GM18858 (cell line): ENCODE results near the gene ZNF536.
"Not testable (repeated sequence)": the region's sequence is repeated elsewhere in the genome, so short reads cannot be mapped to it uniquely, and the experiment has no call there.

ENCODE experiments used
- ATAC-seq: cut with Tn5 transposase; IDR thresholded peaks from one replicate; pipeline ENCODE4 v1.9.1; 2021; ENCODE audit not compliant: unreplicated experiment

Gene ZNF536

DNA sequence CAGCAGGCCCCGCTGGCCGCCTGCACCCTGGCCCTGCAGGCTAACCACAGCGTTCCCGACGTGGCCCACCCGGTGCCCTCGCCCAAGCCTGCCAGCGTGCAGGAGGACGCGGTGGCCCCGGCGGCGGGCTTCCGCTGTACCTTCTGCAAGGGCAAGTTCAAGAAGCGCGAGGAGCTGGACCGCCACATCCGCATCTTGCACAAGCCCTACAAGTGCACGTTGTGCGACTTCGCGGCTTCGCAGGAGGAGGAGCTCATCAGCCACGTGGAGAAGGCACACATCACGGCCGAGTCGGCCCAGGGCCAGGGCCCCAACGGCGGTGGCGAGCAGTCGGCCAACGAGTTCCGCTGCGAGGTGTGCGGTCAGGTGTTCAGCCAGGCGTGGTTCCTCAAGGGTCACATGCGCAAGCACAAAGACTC is 72.1 kb downstream of the ZNF536 start:
- ATAC-seq: no peak

DNA sequence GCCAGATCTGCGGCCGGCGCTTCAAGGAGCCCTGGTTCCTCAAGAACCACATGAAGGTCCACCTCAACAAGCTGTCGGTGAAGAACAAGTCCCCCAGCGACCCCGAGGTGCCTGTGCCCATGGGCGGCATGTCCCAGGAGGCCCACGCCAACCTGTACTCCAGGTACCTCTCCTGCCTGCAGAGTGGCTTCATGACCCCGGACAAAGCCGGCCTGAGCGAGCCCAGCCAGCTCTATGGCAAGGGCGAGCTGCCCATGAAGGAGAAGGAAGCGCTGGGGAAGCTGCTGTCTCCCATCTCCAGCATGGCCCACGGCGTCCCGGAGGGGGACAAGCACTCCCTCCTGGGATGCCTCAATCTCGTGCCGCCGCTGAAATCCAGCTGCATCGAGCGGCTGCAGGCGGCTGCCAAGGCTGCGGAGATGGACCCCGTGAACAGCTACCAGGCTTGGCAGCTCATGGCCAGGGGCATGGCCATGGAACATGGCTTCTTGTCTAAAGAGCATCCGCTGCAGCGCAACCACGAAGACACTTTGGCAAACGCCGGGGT is 72.6 kb downstream of the ZNF536 start:
- ATAC-seq: no peak

DNA sequence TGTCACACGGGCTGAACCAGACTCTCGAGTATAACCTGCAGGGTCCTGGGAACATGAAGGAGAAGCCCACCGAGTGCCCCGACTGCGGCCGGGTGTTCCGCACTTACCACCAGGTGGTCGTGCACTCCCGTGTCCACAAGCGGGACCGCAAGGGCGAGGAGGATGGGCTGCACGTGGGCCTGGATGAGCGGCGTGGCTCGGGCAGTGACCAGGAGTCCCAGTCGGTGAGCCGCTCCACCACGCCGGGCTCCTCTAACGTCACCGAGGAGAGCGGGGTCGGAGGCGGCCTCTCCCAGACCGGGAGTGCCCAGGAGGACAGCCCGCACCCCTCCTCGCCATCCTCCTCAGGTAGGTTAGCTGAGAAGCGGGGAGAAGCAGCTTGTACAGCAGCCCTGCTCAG is 73.2 kb downstream of the ZNF536 start:
- no peak for ATAC-seq

DNA sequence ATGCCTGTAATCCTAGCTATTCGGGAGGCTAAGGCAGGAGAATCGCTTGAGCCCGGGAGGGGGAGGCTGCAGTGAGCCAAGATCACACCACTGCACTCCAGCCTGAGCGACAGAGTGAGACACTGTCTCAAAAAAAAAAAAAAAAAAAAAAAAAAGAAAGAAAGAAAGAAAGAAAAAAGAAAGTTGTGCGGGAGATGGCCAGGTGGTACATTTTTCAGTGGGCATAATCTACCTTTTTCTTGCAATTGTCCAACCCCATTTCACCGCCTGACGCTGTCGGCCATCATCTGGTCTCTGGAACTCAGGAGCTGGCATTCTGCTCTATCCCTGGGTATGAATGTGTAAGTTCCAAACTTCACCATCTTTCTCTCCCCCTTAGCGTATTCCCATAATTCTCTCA is 73.9 kb downstream of the ZNF536 start:
- not testable (repeated sequence) for ATAC-seq

DNA sequence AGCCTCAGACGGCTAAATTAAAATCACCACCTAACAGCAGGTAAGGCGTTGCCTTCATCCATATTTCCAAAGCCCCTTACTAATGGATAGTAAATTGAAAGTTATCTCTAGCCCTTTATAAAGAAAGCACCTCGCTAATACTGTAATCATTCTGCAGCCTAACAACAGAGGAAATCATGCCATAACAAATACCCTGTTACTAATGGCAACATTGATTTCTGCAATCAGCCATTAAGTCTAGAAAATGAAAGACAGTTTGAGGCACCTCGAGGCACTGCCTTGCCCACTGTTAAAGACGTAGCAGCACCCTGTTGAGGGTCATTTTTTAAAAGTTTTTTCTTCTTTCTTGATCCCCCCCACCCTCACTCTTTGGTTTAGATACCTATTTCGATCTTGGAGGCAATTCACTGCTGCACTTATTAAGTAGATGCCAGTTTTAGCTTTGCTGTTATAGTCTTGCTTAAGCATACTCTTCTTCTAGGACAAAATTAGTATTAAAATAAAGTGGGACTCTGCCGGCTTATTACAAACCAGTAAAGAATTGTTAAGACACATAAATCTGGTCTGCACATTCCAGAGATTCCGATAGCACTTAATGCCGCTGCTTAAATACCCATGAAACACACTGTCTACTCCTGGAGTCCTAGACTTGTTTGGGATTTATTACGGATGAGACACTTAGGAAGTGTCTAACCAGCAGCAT is 74.8 kb downstream of the ZNF536 start:
- no peak for ATAC-seq

DNA sequence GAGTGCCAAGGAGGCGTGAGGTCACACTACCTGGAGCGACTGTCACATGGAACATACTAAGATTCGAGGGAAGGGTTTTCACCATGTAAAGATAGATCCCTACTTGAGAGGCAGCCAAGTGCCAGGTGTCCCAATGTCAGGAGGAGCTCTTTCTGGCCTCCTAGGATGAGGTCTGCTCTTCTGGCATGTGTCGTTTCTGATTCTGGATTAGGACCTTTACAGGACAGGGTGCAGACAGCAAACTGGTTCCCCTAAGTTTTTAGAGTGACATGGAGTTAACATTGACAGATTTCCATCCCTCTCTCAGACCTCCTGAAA is 75.3 kb downstream of the ZNF536 start:
- ATAC-seq: no peak

DNA sequence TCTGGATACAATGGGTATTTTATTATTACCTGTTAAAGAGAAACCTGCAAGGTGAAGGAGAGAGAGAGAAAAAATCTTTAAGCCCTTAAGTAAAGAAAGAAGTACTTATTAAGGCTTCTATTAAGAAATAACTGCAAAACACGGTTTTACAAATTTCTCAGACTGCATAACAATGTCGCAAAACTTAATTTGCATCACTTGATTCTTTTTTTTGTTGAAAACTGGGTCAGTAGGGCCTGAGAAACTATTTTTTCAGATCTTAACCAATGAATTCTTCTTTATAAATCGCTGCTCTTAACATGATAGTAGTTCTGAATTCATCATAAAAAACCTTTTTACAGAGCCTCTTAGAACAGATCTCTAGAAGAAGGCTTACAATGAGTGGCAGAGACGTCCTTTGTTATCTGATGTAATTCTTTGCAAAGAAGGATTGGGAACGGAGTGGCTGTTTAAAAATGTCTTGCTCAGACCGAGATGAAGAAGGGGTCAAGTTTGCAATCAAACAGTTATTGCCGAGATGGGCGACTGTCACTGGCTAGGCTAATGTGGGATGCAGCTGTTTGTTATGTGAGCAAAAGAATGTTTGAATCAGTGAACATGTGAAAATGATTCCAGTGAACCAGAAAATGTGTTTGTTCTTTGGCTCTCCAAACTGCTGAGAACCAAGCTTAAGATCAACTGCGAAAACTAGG is 76.3 kb downstream of the ZNF536 start:
- ATAC-seq: no peak

DNA sequence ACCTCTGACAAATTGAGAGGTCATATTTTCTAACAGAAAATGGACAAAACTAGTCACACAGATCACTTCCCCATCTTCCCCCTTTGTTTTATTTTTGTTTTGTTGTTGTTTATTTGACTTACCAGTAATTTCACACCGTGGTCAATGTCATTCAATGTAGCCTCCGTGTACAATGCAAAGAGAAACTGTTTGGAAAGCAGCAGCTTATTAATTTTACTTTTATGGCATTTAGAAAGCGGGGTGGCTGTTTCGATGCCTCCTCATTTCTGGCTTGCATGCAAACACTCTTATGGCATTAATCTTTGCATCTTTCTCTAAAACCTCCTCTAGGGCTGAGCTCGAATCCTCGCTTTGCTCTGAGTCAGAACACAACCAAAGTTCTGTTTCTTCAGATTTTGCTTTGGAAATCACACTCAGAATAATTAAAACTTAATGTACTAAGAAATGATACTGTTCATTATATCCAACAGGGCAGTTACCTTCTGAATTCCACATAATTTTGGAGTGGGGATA is 77.0 kb downstream of the ZNF536 start:
- no peak for ATAC-seq

DNA sequence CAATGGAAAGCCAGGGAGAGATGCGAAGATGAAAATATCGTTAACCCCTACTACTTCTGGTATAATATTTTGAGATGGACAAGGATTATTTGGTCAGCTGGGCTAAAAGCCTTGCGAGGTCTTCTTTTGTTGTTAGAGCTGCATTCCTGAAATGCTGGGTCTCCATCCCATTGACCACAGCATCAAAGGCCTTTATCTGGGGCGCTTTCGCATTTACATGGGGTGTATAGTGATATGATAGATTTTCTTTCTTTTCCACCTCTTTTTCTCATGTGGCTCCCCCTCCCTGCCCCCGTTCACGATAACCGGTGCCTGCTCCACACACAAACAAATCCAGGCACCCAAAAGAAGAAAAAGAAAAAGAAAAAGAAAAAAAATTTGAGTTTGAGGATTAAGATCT is 77.5 kb downstream of the ZNF536 start:
- ATAC-seq: no peak

DNA sequence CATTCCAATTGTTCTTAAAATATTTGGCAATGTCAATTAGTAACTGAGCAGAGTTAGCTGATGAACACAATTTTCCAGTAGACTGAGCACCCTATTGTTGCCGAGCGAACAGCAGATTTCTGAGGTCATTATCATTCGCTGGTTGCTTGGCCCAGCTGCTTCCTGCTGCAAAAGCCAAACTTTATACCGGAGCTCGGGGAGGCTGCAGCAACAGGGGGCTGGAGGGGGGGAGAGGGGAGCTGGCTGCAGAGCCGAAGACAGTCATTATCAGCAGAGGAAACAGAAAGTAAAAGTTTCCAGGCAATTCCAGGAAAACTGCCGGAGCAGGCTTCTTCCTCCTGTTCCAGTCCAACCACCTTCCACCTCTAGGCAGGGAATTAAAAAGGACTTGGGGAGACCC is 77.9 kb downstream of the ZNF536 start:
- no peak for ATAC-seq

DNA sequence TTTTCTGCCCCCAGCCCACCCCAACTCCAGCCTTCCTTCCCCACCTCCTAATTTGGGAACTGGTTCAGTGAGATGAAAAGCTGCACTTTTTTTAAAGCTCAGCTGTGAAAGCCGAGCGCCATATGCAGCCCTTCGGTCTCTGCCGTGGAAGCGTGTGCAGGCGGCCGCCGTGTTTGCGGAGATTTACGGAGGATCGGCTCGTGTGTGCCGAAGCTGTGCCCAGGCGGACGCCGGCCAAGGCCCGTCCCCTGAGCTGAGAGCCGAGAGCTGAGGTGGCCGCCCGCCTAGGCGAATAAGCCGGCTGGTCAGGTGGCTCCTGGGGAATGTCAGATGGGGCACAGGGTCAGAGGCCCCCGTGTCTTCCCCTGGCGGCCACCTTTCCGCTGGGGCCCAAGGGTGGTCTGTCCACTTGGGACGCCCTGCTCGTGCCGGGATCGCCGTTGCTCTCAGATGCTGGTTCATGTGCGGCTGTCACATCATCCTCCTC is 78.7 kb downstream of the ZNF536 start:
- no peak for ATAC-seq

DNA sequence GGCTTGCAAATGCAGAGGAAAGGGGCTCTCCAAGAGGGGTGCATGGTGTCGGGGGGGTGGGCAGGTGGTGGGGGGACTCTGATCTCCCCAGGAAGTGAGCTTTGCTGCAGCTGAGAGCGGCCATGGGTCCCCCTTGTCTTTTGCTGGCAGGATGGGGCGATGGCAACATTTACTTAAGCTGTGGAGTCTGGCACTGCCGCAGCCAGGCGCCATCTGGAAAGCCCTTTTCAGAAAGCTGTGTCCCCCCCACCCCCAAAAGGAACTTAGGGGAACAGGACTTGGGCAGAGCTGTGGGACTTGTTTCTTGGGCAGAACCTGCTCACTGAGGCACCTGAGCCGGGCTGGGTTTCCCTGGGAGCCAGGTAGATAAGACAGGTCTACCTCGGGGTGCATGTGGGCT is 80.7 kb downstream of the ZNF536 start:
- ATAC-seq: no peak

DNA sequence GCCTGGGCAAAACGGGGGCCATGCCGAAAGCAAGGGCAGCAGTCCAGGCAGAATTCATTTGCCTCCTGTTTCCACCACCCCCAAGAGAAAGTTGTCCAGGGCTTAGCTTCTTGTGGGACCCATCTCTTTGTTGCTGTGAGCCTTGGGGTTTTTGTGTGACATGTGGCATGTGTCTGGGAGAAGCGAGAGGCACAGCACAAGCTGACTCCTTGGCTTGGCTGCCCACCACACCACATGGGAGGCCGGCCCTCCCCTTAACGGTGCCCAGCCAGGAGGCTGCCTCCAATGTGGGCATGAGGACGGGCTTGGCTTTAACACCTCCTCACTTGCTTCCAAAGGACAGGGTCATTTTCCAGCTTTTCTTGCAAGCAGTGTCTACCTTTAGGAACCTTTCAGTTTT is 81.6 kb downstream of the ZNF536 start:
- no peak for ATAC-seq

DNA sequence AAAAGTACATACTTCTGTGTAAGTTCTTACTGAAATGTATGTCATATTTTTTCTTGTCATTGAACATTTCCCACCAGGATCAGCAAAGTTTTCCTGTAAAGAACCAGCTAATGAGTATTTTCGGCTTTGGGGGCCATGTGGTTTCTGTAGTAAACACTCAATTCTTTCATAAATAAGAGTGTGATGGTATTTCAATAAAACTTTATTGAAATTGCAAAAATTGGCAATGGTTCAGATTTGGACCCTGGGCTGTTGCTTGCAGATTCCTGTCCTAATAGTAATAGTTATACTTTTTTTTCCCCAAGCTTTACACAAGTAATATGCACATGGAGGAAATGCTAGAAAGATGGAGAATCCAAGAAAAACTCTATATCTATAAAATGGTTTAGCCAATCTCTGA is 83.7 kb downstream of the ZNF536 start:
- no peak for ATAC-seq

DNA sequence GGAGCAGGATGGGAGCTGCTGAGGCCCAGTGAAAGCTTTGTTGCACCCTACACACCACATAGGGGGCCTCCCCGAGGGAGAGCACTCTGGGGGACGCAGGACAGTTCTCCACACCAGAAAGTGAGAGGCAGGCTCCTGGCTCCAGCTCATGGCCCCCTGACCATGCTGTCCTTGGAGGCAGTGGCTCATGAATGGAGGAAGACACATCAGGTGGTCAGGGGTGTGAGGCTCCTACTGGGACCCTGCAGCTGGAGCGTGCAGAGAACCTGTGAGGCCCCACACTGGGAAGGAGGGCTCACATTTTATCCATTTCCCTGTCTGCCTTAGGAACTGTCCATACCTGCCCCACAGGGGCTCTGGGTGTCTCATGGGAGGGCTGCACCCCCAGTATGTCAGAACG is 85.3 kb downstream of the ZNF536 start:
- no peak for ATAC-seq

DNA sequence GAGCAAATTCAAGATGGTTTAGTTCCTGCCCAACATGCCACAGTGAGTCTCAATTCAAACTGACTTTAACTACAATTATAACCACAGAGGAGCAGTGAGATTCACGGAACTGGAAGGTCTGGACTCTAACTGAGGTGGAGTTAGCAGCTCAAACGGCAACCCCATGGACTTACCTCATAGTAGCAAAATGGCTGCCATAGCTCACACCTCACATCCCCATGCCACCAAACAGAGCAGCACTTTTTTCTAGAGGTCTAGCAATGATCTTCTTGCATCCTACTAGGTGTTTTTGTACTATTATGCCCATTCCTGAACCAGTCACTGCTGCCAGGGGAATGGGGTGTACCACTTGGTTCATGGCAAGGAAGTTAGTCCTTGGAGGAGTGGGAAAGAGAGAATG is 87.7 kb downstream of the ZNF536 start:
- no peak for ATAC-seq

DNA sequence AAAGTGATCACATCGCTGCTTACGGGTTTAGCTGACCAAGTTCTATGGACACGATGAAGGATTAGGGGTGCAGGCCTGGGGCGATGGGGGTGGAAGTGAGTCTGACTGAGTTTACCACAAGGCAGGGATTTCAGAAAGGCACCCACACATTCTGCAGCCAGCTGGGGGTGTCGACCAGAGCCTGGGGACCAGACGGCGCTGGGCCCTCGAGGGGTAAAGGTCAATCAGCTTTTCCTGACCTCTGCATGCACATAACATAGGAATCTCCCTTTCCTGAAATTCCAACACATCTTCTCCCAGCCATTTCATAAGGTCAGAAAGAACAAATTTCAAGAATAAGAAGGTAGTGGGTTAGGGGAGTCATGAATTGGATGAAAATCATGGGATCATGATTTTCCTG is 92.0 kb downstream of the ZNF536 start:
- no peak for ATAC-seq

DNA sequence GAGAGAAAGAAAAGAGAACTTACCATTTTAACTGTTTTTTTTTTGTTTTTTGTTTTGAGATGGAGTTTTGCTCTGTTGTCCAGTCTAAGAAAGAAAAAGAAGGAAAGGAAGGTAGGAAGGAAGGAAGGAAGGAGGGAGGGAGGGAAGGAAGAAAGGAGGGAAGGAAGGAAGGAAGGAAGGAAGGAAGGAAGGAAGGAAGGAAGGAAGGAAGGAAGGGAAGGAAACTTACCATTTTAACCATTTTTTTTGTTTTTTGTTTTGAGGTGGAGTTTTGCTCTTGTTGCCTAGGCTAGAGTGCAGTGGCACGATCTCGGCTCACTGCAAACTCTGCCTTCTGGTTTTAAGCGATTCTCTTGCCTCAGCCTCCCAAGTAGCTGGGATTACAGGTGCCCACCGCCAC is 94.4 kb downstream of the ZNF536 start:
- ATAC-seq: not testable (repeated sequence)

DNA sequence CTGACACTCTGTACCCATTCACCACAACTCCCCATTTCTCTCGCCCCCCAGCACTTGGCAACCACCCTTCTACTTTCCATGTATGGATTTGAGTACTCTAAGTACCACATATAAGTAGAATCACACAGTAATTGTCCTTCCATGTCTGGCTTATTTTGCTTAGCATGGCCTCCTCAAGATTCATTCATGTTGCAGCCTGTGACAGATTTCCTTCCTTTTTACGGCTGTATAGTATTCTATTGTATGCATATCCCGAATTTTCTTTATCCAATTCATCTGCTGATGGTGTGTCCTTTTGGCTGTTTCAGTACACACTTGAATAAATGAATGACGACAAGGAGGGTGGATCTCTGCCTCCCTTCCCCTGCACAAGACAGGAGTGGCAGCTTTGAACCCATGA is 95.1 kb downstream of the ZNF536 start:
- ATAC-seq: no peak

DNA sequence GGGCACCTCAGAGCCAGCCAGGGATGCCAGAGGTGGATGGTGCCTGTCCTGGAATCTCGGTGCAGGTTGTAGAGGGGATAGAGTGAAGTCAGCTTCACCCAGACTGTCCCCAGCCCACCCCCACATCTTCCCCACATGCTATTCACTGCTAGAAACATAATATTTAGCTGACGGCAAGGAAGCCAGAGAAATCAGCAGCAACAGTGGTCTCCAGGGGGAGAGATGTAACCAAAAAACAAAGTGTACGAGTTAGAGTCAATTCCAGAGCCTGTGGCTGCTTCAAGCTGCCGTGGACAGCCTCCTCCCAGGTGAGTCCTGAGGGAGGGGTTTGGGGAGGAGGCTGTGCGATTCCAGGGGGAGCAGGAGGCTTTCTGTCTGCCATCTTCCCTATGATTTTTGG is 97.6 kb downstream of the ZNF536 start:
- ATAC-seq: no peak

DNA sequence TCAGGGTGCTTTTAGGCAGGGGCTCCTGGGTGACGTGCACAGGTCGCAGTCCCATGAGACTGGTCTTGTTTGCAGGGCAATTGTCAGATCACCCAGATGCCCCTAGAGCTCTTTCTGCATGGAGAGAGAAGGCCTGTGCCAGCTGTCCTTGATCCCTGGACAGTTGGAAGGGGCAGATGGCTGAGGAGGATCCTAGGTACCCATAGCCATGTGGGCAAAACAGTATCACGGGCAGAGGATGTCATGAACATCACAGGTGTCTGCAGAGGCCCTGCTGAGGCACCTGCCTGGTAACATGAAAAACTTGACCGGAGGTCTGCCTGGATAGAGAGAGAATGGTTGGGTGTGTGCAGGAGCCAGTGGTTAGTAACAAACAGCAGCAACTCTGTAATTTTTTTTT is 99.3 kb downstream of the ZNF536 start:
- ATAC-seq: no peak

DNA sequence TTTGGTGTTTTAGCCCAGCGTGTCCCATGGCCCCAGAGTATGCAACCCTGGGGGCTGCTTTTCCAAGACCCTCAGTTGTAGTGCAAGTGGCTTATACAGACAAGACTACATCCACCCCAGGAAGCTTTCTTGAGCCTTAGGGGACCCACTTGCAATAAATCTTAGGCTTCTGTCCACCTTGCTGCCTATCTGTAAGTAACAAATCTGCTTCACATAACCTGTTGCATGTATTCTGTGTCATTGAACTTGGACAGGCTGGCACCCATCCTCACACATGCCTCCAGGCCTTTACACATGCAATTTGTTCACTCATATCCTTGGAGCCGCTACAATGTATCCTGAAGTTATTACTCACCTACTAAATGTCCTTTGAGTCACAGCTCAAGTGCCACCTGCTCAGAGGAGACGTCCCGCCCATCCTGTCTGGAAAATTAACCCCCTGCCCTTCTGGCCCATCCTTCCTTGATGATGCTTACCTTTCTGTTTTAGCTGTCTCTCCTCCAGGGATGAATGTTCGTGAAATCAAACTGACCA is 101.2 kb downstream of the ZNF536 start:
- no peak for ATAC-seq
